ENCODE data around the gene FAM83B.
"Not testable (repeated sequence)": the region's sequence is repeated elsewhere in the genome, so short reads cannot be mapped to it uniquely, and the experiment has no call there.

Gene FAM83B, protein sequence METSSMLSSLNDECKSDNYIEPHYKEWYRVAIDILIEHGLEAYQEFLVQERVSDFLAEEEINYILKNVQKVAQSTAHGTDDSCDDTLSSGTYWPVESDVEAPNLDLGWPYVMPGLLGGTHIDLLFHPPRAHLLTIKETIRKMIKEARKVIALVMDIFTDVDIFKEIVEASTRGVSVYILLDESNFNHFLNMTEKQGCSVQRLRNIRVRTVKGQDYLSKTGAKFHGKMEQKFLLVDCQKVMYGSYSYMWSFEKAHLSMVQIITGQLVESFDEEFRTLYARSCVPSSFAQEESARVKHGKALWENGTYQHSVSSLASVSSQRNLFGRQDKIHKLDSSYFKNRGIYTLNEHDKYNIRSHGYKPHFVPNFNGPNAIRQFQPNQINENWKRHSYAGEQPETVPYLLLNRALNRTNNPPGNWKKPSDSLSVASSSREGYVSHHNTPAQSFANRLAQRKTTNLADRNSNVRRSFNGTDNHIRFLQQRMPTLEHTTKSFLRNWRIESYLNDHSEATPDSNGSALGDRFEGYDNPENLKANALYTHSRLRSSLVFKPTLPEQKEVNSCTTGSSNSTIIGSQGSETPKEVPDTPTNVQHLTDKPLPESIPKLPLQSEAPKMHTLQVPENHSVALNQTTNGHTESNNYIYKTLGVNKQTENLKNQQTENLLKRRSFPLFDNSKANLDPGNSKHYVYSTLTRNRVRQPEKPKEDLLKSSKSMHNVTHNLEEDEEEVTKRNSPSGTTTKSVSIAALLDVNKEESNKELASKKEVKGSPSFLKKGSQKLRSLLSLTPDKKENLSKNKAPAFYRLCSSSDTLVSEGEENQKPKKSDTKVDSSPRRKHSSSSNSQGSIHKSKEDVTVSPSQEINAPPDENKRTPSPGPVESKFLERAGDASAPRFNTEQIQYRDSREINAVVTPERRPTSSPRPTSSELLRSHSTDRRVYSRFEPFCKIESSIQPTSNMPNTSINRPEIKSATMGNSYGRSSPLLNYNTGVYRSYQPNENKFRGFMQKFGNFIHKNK

DNA sequence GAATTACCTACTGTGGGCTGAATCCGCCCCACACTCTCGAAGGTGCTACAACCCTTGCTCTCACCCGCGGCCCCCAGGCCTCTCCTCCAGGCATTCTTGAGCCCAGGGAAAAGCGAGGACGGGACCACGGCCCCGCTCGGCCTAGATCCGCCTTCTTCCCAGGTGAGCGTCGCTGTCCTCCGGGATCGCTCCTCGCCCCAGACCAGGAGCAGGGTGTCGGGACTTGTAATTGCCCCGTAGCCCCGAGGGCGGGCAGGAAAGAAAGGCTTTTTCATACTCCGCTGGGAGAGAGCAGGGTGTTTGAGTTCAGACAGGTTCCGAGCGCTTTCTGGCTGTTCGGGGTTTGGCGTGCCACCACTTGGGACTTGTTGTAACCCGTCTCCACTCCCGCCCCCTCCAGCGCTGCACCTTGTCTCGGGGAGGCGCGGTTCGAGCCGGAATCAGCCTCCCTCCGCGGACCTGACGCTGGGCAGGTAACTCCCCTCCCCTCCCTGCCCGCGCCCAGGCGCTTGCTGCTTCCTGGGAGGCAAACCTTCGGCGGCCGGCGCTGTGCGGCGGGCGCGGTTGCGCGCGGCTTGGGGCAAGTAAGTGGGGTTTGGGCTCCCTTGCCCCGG, at the start of gene FAM83B:
Gene FAM83B (plus strand): TSS at position 529 of the 614 bp plus-strand sequence. CDS start 23,476 bp downstream, outside the sequence.
- no peak for DNase-seq (ENCODE audit: low spot score)

- DNase-seq (ENCODE audit: low spot score) = not testable (repeated sequence)
Measured at GRCh38 chr6:54796918-54797317, 49.7 kb upstream of the FAM83B start.

- DNase-seq (ENCODE audit: low spot score) = no peak
Measured at GRCh38 chr6:54800050-54800600, 46.4 kb upstream of the FAM83B start.

GRCh38 chr6:54801244-54801643, 45.3 kb upstream of the FAM83B start:
- no peak for DNase-seq (ENCODE audit: low spot score)

GRCh38 chr6:54801669-54802068, 44.9 kb upstream of the FAM83B start:
- DNase-seq (ENCODE audit: low spot score) = peak; percentile 66

DNA sequence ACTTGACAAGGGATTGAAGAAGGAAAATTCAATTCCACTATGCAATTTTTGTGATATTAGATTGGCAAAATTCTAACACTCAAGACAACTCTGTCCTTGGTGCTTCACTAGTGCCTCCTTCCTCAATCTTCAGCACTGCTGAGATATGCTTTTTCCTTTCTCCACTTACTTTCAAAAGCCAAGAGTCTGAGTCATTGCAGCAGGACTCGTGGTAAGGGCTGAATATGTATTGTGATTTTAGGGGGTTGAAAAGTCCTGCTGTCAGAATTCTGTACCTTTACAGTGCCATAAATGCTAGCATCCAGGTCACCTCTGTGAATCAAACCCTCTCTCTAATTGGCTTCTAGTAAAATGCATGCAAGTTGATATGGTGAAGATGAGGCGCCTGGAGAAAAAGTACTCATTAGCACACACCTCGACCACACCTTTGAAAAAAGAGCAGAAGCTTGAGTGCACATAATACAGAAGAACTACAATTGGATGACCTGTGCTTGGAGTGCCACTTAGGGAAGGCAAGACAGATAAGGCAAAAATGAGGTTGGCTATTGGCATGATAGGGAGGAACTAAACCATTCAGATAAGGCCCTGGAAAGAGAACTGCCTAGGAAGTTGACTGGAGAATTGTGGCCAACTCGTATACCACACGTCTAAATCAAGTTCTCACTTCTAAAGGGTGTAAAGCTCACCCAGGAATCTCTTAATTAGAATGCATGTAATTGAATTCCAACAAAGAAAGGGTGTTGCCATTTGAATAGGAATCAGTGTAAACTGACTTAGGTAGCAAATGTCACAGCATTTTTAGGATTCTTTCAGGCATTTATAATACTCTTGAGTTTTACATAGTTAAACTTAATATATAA, 43.6 kb upstream of the FAM83B start:
- no peak for DNase-seq (ENCODE audit: low spot score)

- DNase-seq (ENCODE audit: low spot score) = no peak
Measured at GRCh38 chr6:54805077-54805476, 41.5 kb upstream of the FAM83B start.

- DNase-seq (ENCODE audit: low spot score) = no peak
Measured at GRCh38 chr6:54810147-54810546, 36.4 kb upstream of the FAM83B start.

GRCh38 chr6:54813892-54814291, 32.7 kb upstream of the FAM83B start:
- no peak for DNase-seq (ENCODE audit: low spot score)

DNA sequence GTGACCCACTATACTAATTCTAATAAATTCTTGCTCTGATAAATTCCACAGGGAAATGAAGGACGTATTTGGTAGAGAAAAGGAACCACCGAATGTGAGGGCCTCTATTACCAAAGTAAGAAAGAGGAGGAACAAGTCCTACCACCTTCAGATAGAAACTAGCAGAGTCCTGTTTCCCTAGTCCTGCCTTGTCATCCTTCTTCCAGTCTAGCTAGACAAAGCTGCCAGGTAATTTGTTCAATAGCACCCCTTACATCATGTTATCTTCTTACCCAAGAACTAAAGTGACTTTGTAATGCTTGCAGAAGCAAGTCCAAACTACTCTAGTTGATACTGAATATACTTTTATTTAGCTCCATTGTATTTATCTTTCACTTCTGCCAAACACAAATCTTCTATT, 29.3 kb upstream of the FAM83B start:
- no peak for DNase-seq (ENCODE audit: low spot score)

- no peak for DNase-seq (ENCODE audit: low spot score)
Measured at GRCh38 chr6:54817834-54818233, 28.7 kb upstream of the FAM83B start.

DNA sequence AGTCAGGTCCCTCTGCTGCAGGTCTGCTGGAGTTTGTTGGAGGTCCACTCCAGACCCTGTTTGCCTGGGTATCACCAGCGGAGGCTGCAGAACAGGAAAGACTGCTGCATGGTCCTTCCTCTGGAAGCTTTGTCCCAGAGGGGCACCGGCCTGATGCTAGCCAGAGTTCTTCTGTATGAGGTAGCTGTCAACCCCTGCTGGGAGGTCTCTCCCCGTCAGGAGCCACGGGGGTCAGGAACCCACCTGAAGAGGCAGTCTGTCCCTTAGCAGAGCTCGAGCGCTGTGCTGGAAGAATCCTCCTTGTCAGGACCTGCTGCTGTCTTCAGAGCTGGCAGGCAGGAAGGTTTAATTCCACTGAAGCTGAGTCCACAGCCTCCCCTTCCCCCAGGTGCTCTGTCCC, 22.3 kb upstream of the FAM83B start:
- not testable (repeated sequence) for DNase-seq (ENCODE audit: low spot score)

DNA sequence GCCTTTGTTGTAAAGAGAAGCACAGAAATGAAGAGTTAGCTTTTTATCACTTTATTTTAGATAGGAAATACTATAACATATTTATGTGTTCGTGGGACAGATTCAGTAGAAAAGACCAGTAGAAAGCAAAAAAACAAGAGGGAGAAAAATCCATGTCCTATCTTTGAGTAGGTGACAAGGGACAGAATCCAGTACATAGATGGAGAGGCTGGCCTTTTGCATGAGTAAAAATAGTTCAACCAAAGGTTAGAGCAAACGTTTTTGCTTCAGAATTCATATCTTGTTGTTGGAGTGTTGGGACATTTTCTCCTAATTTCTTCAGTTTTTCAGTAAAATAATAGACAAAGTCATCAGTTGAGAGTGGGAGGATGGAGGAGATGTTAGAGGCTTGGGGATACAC, 19.6 kb upstream of the FAM83B start:
- DNase-seq (ENCODE audit: low spot score) = no peak

DNA sequence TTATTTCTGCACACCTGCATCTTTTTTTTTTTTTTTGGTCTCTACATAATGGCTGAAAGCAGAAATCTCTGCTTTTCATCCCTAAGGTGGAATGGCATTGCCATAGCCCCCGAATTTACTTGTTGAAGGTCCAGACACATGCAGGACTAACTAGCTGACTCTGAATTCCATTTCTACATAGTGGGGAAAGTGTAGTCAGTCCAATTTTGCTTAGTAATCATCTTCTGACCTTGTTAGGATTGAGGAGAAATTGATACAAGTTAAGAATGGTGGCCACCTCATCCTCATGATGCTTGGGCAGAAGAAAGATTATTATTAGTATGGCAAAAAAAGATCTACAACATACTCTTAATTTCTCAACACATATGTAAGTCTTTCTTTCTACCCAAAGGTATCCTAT, 16.4 kb upstream of the FAM83B start:
- DNase-seq (ENCODE audit: low spot score) = no peak

DNA sequence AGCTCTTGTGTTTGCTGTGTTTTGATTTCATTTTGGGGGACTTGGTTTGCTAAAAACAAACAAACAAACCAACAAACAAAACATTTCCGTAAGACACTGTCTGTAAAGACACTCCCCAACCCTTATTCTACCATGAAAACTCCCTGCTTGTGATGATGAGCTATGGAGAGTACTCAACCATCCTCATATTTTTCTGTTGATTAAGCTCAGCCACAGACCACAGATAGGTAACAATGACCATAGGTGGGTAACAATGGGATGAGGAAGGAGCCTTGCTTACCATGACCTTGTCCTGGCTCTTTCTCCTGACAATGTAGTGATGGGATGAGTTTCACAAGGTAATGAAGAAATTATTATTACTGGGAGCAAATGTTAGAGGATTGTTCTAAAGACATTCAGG, 11.4 kb upstream of the FAM83B start:
- no peak for DNase-seq (ENCODE audit: low spot score)

GRCh38 chr6:54846857-54847674, 495 bp downstream of the FAM83B start:
- no peak for DNase-seq (ENCODE audit: low spot score)

GRCh38 chr6:54847799-54848597, 1.4 kb downstream of the FAM83B start:
- peak; percentile 24 for DNase-seq (ENCODE audit: low spot score)

DNA sequence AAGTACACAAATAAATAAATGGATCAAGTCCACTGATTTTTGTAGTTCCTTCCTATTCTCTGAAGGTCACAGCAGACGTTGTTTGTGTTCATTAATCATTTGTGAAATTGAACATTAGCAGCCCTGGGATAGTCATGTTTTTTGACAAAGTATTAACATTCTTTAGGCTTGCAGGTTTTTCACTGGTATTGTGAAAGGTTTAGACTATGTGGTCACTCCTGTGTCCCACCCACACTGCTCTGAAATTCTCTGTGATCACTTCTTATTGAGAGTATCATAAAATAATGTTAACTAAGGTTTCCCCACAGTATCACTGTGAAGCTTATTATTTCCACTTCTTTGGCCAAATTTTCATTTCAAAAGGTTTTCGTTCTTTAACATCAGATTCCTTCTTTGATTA, 3.5 kb downstream of the FAM83B start:
- no peak for DNase-seq (ENCODE audit: low spot score)

DNA sequence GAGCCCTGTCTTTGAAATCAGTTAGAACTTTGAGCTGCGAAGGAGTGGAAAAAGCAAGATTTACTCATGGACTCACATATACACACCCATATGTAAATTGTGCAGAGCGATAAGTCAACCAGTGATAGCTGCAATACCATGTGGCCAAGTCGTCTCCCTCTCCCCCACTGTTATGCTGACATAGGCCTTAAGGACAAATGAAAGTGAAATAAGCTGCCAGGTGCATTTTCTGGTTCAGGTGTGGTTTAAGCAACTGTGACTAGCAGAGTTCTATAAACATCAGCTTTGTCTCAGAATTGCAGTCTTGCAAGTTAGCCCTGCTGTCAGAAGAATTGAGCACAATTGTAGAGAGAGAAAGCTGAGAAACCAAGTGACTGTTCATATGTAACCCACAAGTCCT, 9.6 kb downstream of the FAM83B start:
- DNase-seq (ENCODE audit: low spot score) = no peak
